Hindlimb muscle (tissue), 1 donor: Measurements from ENCODE around the gene FLNC. TPM values are rescaled to one million over a fixed set of nuclear protein-coding genes. Genes with fewer than 3 reads are reported as not detected.

Experiments used
- DNase-seq: peaks from one replicate; pipeline ENCODE4 v3.0.0-alpha.2; 2013
- polyA plus RNA-seq: library from polyadenylated mRNA; unstranded; fragments of 120-200 nt; gene quantifications from one replicate; pipeline ENCODE4 v1.2.1, GENCODE V29; 2013; ENCODE audit not compliant: insufficient read length

FLNC gene
- polyA plus RNA-seq, 1 donor, result 823 TPM

- no peak for DNase-seq
Observed at GRCh38 chr7:128804484-128804883, 25.7 kb upstream of the FLNC start.

- DNase-seq, result no peak
Observed at GRCh38 chr7:128805225-128805624, 25.0 kb upstream of the FLNC start.

- no peak for DNase-seq
Observed at GRCh38 chr7:128807191-128807590, 23.0 kb upstream of the FLNC start.

GRCh38 chr7:128809363-128809762 lies 20.8 kb upstream of the FLNC start:
- no peak for DNase-seq

GRCh38 chr7:128810473-128810872 lies 19.7 kb upstream of the FLNC start:
- DNase-seq, result no peak

- no peak for DNase-seq
Observed at GRCh38 chr7:128810997-128811396, 19.2 kb upstream of the FLNC start.

GRCh38 chr7:128811631-128812430 lies 18.4 kb upstream of the FLNC start:
- DNase-seq, result no peak

GRCh38 chr7:128812514-128813168 lies 17.6 kb upstream of the FLNC start:
- peak; percentile 46 for DNase-seq

GRCh38 chr7:128814499-128814898 lies 15.7 kb upstream of the FLNC start:
- no peak for DNase-seq

GRCh38 chr7:128815289-128815942 lies 14.8 kb upstream of the FLNC start:
- DNase-seq, result no peak

- DNase-seq, result no peak
Observed at GRCh38 chr7:128818694-128819093, 11.5 kb upstream of the FLNC start.

GRCh38 chr7:128821724-128822123 lies 8.5 kb upstream of the FLNC start:
- no peak for DNase-seq

GRCh38 chr7:128826512-128826911 lies 3.7 kb upstream of the FLNC start:
- no peak for DNase-seq

GRCh38 chr7:128826916-128827247 lies 3.3 kb upstream of the FLNC start:
- no peak for DNase-seq

GRCh38 chr7:128827248-128827958 lies 2.8 kb upstream of the FLNC start:
- DNase-seq, result peak; percentile 36

GRCh38 chr7:128827971-128828711 lies 2.1 kb upstream of the FLNC start:
- DNase-seq, result no peak

- peak; percentile 42 for DNase-seq
Observed at GRCh38 chr7:128829391-128830166, 627 bp upstream of the FLNC start.

GRCh38 chr7:128831178-128831993 lies 1.2 kb downstream of the FLNC start:
- peak; percentile 80 for DNase-seq

GRCh38 chr7:128831994-128832879 lies 2.0 kb downstream of the FLNC start:
- peak; percentile 86 for DNase-seq

- no peak for DNase-seq
Observed at GRCh38 chr7:128832880-128833147, 2.6 kb downstream of the FLNC start.
